ENCODE results near the gene LMBR1. TPM values are rescaled to one million over a fixed set of nuclear protein-coding genes. Genes with fewer than 3 reads are reported as not detected.

Gene LMBR1
- total and polyA plus RNA-seq, 2 of the 13 experiments (the other 11 are each of a cell fraction or from before 2014, with no cell fraction given) = 20.9 to 39.6 TPM

GRCh38 chr7:156684251-156684650 is 208.7 kb downstream of the LMBR1 start (continued):
- TF ChIP-seq ZNF407 (CRISPR knock-in tag; IDR thresholded peaks at IDR 0.05; ENCODE audit: not compliant biosample characterization) (no peak), ZNF891 (CRISPR knock-in tag; IDR thresholded peaks at IDR 0.05) (no peak), NR1H2 (CRISPR knock-in tag; IDR thresholded peaks at IDR 0.05; ENCODE audit: borderline replicate concordance, low read depth) (no peak), ZNF740 (CRISPR knock-in tag; IDR thresholded peaks at IDR 0.05) (no peak), JUNB (CRISPR knock-in tag; IDR thresholded peaks at IDR 0.05; ENCODE audit: borderline replicate concordance) (no peak), SMYD3 (CRISPR knock-in tag; IDR thresholded peaks at IDR 0.05) (no peak), UBTF (CRISPR knock-in tag; IDR thresholded peaks at IDR 0.05) (no peak), FOXO1 (CRISPR knock-in tag; IDR thresholded peaks at IDR 0.05) (no peak), LRRFIP1 (CRISPR knock-in tag; conservative IDR thresholded peaks at IDR 0.05) (no peak), ARID3A (IDR thresholded peaks at IDR 0.05; ENCODE audit: low read depth, low read length) (no peak), CREB3 (CRISPR knock-in tag; IDR thresholded peaks at IDR 0.05) (no peak), ZBTB20 (CRISPR knock-in tag; IDR thresholded peaks at IDR 0.05; ENCODE audit: borderline replicate concordance, low read depth) (no peak)

All from HepG2 (cell line).